GM19328 (cell line): ENCODE data around the gene PHLDA1.
"Not testable (repeated sequence)": the region's sequence is repeated elsewhere in the genome, so short reads cannot be mapped to it uniquely, and the experiment has no call there.

ENCODE experiments used
- ATAC-seq: cut with Tn5 transposase; IDR thresholded peaks from one replicate; pipeline ENCODE4 v1.9.1; 2021; ENCODE audit warnings: mild to moderate bottlenecking, moderate library complexity; ENCODE audit not compliant: unreplicated experiment

PHLDA1 gene

GRCh38 chr12:75990189-75990912 is 41.2 kb downstream of the PHLDA1 start:
- no peak for ATAC-seq

- not testable (repeated sequence) for ATAC-seq
Measured at GRCh38 chr12:75987709-75988108, 43.9 kb downstream of the PHLDA1 start.

GRCh38 chr12:75986001-75986746 is 45.4 kb downstream of the PHLDA1 start:
- no peak for ATAC-seq

GRCh38 chr12:75985566-75985965 is 46.0 kb downstream of the PHLDA1 start:
- no peak for ATAC-seq

GRCh38 chr12:75984577-75985182 is 46.9 kb downstream of the PHLDA1 start:
- no peak for ATAC-seq

- ATAC-seq: not testable (repeated sequence)
Measured at GRCh38 chr12:75983851-75984250, 47.7 kb downstream of the PHLDA1 start.

GRCh38 chr12:75982979-75983660 is 48.5 kb downstream of the PHLDA1 start:
- ATAC-seq: no peak

GRCh38 chr12:75982169-75982564 is 49.4 kb downstream of the PHLDA1 start:
- no peak for ATAC-seq

- ATAC-seq: peak; percentile 38
Measured at GRCh38 chr12:75981247-75982168, 50.1 kb downstream of the PHLDA1 start.

- ATAC-seq: no peak
Measured at GRCh38 chr12:75979181-75979580, 52.4 kb downstream of the PHLDA1 start.

GRCh38 chr12:75978677-75979076 is 52.9 kb downstream of the PHLDA1 start:
- no peak for ATAC-seq

GRCh38 chr12:75977952-75978671 is 53.5 kb downstream of the PHLDA1 start:
- peak; percentile 91 for ATAC-seq

GRCh38 chr12:75977590-75977951 is 54.0 kb downstream of the PHLDA1 start:
- ATAC-seq: no peak

- no peak for ATAC-seq
Measured at GRCh38 chr12:75976913-75977312, 54.7 kb downstream of the PHLDA1 start.

GRCh38 chr12:75976113-75976512 is 55.5 kb downstream of the PHLDA1 start:
- no peak for ATAC-seq

GRCh38 chr12:75975702-75976101 is 55.9 kb downstream of the PHLDA1 start:
- ATAC-seq: no peak
